ENCODE measurements around the gene TRPC6. TPM values are rescaled to one million over a fixed set of nuclear protein-coding genes. Genes with fewer than 3 reads are reported as not detected.

Gene TRPC6
- total RNA-seq, 2 donors from 2014 or later = 0.52 to 4.0 TPM

DNA sequence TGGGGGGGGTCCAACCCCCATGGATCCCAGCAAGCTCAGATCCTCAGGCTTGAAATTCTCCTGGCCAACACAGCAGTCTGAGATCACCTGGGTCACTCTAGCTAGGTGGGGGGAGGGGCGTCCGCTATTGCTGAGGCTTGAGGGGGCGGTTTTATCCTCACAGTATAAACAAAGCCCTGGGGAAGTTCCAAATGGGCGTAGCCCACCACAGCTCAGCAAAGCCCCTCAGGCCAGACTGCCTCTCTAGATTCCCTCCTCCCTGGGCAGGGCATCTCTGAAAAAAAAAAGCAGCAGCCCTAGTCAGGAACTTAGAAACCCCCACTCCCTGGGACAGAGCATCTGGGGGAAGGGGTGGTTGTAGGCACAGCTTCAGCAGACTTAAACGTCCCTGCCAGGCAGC lies 16.7 kb downstream of the TRPC6 start:
- ATAC-seq = no peak
- intact Hi-C loops (cut with DNase I) = no loop called here
- H3K9me3 ChIP-seq = no peaks in the 10 kb centered on the region
- no peak overlapping the region for H3K4me3 ChIP-seq
- WGBS, 2 donors = 17 to 38% methylated on average over 1 to 5 of the region's 5 CpGs
- TF ChIP-seq, protein P1, sequence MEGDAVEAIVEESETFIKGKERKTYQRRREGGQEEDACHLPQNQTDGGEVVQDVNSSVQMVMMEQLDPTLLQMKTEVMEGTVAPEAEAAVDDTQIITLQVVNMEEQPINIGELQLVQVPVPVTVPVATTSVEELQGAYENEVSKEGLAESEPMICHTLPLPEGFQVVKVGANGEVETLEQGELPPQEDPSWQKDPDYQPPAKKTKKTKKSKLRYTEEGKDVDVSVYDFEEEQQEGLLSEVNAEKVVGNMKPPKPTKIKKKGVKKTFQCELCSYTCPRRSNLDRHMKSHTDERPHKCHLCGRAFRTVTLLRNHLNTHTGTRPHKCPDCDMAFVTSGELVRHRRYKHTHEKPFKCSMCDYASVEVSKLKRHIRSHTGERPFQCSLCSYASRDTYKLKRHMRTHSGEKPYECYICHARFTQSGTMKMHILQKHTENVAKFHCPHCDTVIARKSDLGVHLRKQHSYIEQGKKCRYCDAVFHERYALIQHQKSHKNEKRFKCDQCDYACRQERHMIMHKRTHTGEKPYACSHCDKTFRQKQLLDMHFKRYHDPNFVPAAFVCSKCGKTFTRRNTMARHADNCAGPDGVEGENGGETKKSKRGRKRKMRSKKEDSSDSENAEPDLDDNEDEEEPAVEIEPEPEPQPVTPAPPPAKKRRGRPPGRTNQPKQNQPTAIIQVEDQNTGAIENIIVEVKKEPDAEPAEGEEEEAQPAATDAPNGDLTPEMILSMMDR (IDR thresholded peaks at IDR 0.05) = no peak
- TF ChIP-seq POLR2A (IDR thresholded peaks at IDR 0.05) = no peak
- DNase-seq = no peak
- no peak overlapping the region for H3K27ac ChIP-seq
- H3K36me3 ChIP-seq (replicated peaks in 1 of 2; ENCODE audit: insufficient read depth in 1 of 2, low read depth in 2 of 2) = no peaks in the 10 kb centered on the region
- H3K4me1 ChIP-seq = no peaks in the 10 kb centered on the region
- H3K27me3 ChIP-seq = no peaks in the 10 kb centered on the region

DNA sequence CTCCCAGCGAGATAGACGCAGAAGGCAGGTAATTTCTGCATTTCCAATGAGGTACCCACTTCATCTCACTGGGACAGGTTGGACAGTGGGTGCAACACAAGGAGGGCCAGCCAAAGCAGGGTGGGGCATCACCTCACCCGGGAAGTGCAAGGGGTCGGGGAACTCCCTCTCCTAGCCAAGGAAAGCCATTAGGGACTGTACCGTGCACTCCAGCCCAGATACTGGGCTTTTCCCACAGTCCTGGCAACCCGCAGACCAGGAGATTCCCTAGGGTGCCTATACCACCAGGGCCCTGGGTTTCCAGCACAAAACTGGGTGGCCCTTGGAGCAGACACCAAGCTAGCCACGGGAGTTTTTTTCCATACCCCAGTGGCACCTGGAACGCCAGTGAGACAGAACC lies 17.2 kb downstream of the TRPC6 start:
- DNase-seq (no peak), ATAC-seq (no peak)
- WGBS, 2 donors = 65 to 71% methylated on average over 8 of the region's 8 CpGs
- intact Hi-C loops (cut with DNase I) = no loop called here
- TF ChIP-seq, protein P1 (IDR thresholded peaks at IDR 0.05) = no peak
- no peak for TF ChIP-seq POLR2A (IDR thresholded peaks at IDR 0.05)
- H3K27ac ChIP-seq = no peak overlapping the region
- H3K4me1 ChIP-seq = no peaks in the 10 kb centered on the region
- H3K36me3 ChIP-seq (replicated peaks in 1 of 2; ENCODE audit: insufficient read depth in 1 of 2, low read depth in 2 of 2) = no peaks in the 10 kb centered on the region
- no peaks in the 10 kb centered on the region for H3K9me3 ChIP-seq
- H3K27me3 ChIP-seq = no peaks in the 10 kb centered on the region
- no peak overlapping the region for H3K4me3 ChIP-seq

DNA sequence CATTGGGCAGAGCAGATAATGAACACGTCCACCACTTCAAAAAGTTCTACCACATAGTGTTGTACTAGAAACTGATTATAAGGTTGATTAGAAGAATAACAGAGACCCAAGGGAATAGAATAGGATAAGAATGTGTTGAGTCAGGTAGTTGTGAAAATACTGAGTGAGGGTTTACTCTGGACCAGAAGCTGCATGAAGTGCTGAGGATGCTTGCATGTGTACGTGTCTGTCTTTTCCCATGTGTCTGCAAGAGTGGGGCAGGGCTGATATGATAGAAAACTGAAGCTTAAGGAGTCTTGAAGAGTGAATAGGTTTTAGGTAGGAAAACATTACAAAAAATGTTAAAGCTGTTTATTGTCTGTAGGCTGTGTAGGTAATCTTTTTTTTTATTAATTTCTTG lies 20.6 kb downstream of the TRPC6 start:
- no peaks in the 10 kb centered on the region for H3K36me3 ChIP-seq (replicated peaks in 1 of 2; ENCODE audit: insufficient read depth in 1 of 2, low read depth in 2 of 2)
- TF ChIP-seq POLR2A (IDR thresholded peaks at IDR 0.05) = no peak
- TF ChIP-seq, protein P1 (IDR thresholded peaks at IDR 0.05) = no peak
- intact Hi-C loops (cut with DNase I) = no loop called here
- H3K4me3 ChIP-seq = no peak overlapping the region
- DNase-seq = no peak
- no peaks in the 10 kb centered on the region for H3K27me3 ChIP-seq
- WGBS, 2 donors = 46 to 51% methylated on average over 2 of the region's 2 CpGs
- H3K4me1 ChIP-seq = no peaks in the 10 kb centered on the region
- ATAC-seq = no peak
- H3K27ac ChIP-seq = no peak overlapping the region
- no peaks in the 10 kb centered on the region for H3K9me3 ChIP-seq

DNA sequence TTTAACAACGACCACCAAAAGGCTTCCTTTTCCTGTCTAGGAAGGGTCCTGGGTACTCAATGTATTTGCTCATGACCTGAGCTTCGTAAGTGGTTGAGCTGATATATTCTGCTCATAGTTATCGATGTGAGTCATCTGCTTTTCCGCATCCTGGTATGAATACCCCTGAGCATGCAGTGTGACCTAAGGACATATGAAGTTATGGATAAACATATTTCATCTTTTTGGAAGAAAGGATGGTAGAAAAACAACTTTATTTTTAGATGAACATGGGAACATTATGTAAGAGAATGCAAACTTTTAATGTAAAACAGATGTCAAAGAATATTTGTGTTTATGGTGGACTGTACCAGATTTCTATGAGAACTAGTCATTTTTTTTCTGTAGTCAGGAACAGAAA lies 28.4 kb downstream of the TRPC6 start:
- H3K4me3 ChIP-seq = no peak overlapping the region
- H3K9me3 ChIP-seq = no peaks in the 10 kb centered on the region
- H3K36me3 ChIP-seq (replicated peaks in 1 of 2; ENCODE audit: insufficient read depth in 1 of 2, low read depth in 2 of 2) = no peaks in the 10 kb centered on the region
- H3K27me3 ChIP-seq = no peaks in the 10 kb centered on the region
- DNase-seq = no peak
- 61 to 67% methylated on average over 4 of the region's 4 CpGs for WGBS, 2 donors
- H3K27ac ChIP-seq = no peak overlapping the region
- TF ChIP-seq, protein P1 (IDR thresholded peaks at IDR 0.05) = no peak
- no peak for TF ChIP-seq POLR2A (IDR thresholded peaks at IDR 0.05)
- intact Hi-C loops (cut with DNase I) = no loop called here
- no peak for ATAC-seq
- H3K4me1 ChIP-seq = no peaks in the 10 kb centered on the region

DNA sequence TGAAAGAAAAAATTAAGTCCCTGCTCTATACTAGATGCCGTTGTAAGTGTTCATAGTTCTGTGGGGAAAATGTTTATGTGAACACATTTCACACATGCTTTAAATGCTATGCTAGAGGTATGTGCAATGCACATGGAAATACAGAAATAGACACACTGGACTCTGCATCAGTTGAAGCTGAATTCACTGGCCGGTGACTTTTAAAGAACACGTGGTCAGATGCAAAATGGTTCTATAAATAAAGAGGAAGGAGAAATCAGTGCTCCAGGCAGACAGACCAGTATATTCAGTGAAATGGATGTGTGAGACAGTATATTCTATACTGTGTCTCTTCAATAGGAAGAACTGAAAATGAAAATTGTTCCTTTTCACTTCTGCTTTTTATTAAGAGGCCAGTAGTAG lies 29.9 kb downstream of the TRPC6 start:
- Histone ChIP-seq H3K36me3 (replicated peaks in 1 of 2; ENCODE audit: insufficient read depth in 1 of 2, low read depth in 2 of 2) (no peaks in the 10 kb centered on the region), H3K4me3 (no peak overlapping the region), H3K27me3 (no peaks in the 10 kb centered on the region), H3K27ac (no peak overlapping the region), H3K4me1 (no peaks in the 10 kb centered on the region), H3K9me3 (no peaks in the 10 kb centered on the region)
- TF ChIP-seq POLR2A (IDR thresholded peaks at IDR 0.05) = no peak
- TF ChIP-seq, protein P1 (IDR thresholded peaks at IDR 0.05) = no peak
- intact Hi-C loops (cut with DNase I) = no loop called here
- ATAC-seq (no peak), DNase-seq (no peak)
- 53 to 56% methylated on average over 3 of the region's 3 CpGs for WGBS, 2 donors
